Measurements from ENCODE around the gene EPHB2.

EPHB2 gene

GRCh38 chr1:22818061-22818770 lies 107.6 kb downstream of the EPHB2 start:
- Histone ChIP-seq H3K4me3 (ENCODE audit: low read length) (no peak overlapping the region), H3K4me2 (ENCODE audit: low read depth, low read length) (no peak overlapping the region), H3K9me2 (replicated peaks; ENCODE audit: insufficient read depth, low read length) (no peaks in the 10 kb centered on the region), H2AFZ (ENCODE audit: low read length) (no peak overlapping the region), H3F3A (ENCODE audit: insufficient read depth, low read length) (no peaks in the 10 kb centered on the region), H3K36me3 (replicated peaks; ENCODE audit: insufficient read depth, low read length) (no peaks in the 10 kb centered on the region), H3K9me3 (replicated peaks; ENCODE audit: insufficient read depth, low read length) (no peaks in the 10 kb centered on the region), H3K27ac (ENCODE audit: low read length) (no peak overlapping the region), H3K4me1 (ENCODE audit: low read length) (no peaks in the 10 kb centered on the region), H3K79me2 (ENCODE audit: low read length) (no peaks in the 10 kb centered on the region), H3K9ac (ENCODE audit: low read length) (no peak overlapping the region), H4K20me1 (ENCODE audit: insufficient read depth, low read length) (no peaks in the 10 kb centered on the region), H3K27me3 (replicated peaks; ENCODE audit: insufficient read depth, low read length) (peaks cover 93% of the 10 kb centered on the region)
- TF ChIP-seq EZH2phosphoT487 (IDR thresholded peaks at IDR 0.05; ENCODE audit: low read length): no peak
- TF ChIP-seq EZH2 (optimal IDR thresholded peaks at IDR 0.05; ENCODE audit: low read depth, low read length): no peak
- TF ChIP-seq CTCF (IDR thresholded peaks at IDR 0.05; ENCODE audit: low read length): no peak
- no peak for DNase-seq

GRCh38 chr1:22819361-22819760 lies 108.7 kb downstream of the EPHB2 start:
- Histone ChIP-seq H4K20me1 (ENCODE audit: insufficient read depth, low read length) (no peaks in the 10 kb centered on the region), H3K27ac (ENCODE audit: low read length) (no peak overlapping the region), H3K9me2 (replicated peaks; ENCODE audit: insufficient read depth, low read length) (no peaks in the 10 kb centered on the region), H3K79me2 (ENCODE audit: low read length) (no peaks in the 10 kb centered on the region), H3K36me3 (replicated peaks; ENCODE audit: insufficient read depth, low read length) (no peaks in the 10 kb centered on the region), H3K9ac (ENCODE audit: low read length) (no peak overlapping the region), H3K9me3 (replicated peaks; ENCODE audit: insufficient read depth, low read length) (no peaks in the 10 kb centered on the region), H3K27me3 (replicated peaks; ENCODE audit: insufficient read depth, low read length) (peaks cover 93% of the 10 kb centered on the region), H3F3A (ENCODE audit: insufficient read depth, low read length) (no peaks in the 10 kb centered on the region), H3K4me2 (ENCODE audit: low read depth, low read length) (no peak overlapping the region), H3K4me3 (ENCODE audit: low read length) (no peak overlapping the region), H2AFZ (ENCODE audit: low read length) (no peak overlapping the region), H3K4me1 (ENCODE audit: low read length) (no peaks in the 10 kb centered on the region)
- no peak for DNase-seq
- TF ChIP-seq EZH2 (optimal IDR thresholded peaks at IDR 0.05; ENCODE audit: low read depth, low read length) (no peak), CTCF (IDR thresholded peaks at IDR 0.05; ENCODE audit: low read length) (no peak), EZH2phosphoT487 (IDR thresholded peaks at IDR 0.05; ENCODE audit: low read length) (no peak)

GRCh38 chr1:22821027-22821426 lies 110.4 kb downstream of the EPHB2 start:
- Histone ChIP-seq H3K9me3 (replicated peaks; ENCODE audit: insufficient read depth, low read length) (no peaks in the 10 kb centered on the region), H3F3A (ENCODE audit: insufficient read depth, low read length) (no peaks in the 10 kb centered on the region), H3K79me2 (ENCODE audit: low read length) (no peaks in the 10 kb centered on the region), H2AFZ (ENCODE audit: low read length) (no peak overlapping the region), H3K9ac (ENCODE audit: low read length) (no peak overlapping the region), H3K4me2 (ENCODE audit: low read depth, low read length) (no peak overlapping the region), H3K4me3 (ENCODE audit: low read length) (no peak overlapping the region), H3K9me2 (replicated peaks; ENCODE audit: insufficient read depth, low read length) (no peaks in the 10 kb centered on the region), H3K4me1 (ENCODE audit: low read length) (no peaks in the 10 kb centered on the region), H4K20me1 (ENCODE audit: insufficient read depth, low read length) (no peaks in the 10 kb centered on the region), H3K36me3 (replicated peaks; ENCODE audit: insufficient read depth, low read length) (no peaks in the 10 kb centered on the region), H3K27me3 (replicated peaks; ENCODE audit: insufficient read depth, low read length) (peaks cover 92% of the 10 kb centered on the region), H3K27ac (ENCODE audit: low read length) (no peak overlapping the region)
- no peak for DNase-seq
- TF ChIP-seq EZH2 (optimal IDR thresholded peaks at IDR 0.05; ENCODE audit: low read depth, low read length) (no peak), EZH2phosphoT487 (IDR thresholded peaks at IDR 0.05; ENCODE audit: low read length) (no peak), CTCF (IDR thresholded peaks at IDR 0.05; ENCODE audit: low read length) (no peak)

Measured in MM.1S (cell line).